ENCODE data around the gene ZNF778.

- no peak for TF ChIP-seq POLR2A (IDR thresholded peaks at IDR 0.05)
- no peak for TF ChIP-seq CTCF (IDR thresholded peaks at IDR 0.05)
Measured at GRCh38 chr16:89266521-89267134, 49.1 kb downstream of the ZNF778 start.
